ENCODE measurements around the gene MTCL1.

DNA sequence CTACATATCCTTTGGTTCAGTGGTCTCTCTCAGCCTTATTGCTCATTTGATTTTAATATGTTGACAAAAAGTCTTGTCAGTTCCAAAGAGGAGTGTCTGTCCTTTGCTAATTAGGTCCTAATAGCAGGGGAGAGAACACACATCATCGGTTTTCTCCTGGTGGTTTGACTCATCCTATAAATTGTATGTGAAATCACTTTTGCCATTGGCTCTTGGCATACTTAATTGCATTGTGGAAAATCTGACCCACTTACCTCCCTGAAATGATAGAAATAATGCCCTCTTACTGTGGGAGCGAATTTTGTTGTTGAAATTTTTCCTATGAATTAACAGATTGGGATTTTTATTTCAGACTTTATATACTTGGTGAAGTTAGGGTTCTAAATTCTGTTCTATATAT lies 58.3 kb downstream of the MTCL1 start:
- TF ChIP-seq, protein P1, sequence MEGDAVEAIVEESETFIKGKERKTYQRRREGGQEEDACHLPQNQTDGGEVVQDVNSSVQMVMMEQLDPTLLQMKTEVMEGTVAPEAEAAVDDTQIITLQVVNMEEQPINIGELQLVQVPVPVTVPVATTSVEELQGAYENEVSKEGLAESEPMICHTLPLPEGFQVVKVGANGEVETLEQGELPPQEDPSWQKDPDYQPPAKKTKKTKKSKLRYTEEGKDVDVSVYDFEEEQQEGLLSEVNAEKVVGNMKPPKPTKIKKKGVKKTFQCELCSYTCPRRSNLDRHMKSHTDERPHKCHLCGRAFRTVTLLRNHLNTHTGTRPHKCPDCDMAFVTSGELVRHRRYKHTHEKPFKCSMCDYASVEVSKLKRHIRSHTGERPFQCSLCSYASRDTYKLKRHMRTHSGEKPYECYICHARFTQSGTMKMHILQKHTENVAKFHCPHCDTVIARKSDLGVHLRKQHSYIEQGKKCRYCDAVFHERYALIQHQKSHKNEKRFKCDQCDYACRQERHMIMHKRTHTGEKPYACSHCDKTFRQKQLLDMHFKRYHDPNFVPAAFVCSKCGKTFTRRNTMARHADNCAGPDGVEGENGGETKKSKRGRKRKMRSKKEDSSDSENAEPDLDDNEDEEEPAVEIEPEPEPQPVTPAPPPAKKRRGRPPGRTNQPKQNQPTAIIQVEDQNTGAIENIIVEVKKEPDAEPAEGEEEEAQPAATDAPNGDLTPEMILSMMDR (conservative IDR thresholded peaks at IDR 0.05): no peak
- TF ChIP-seq ZFX (IDR thresholded peaks at IDR 0.05): no peak
